OCI-M2 (cell line): Measurements from ENCODE around the gene PHEX.

Source experiments
- DNase-seq: peaks from one replicate; lab custom pipeline; 2025; ENCODE audit not compliant: unreplicated experiment; lab: John Stamatoyannopoulos, UW

The PHEX gene

GRCh38 chrX:22039541-22039940 lies 7.4 kb downstream of the PHEX start:
- no peak for DNase-seq

GRCh38 chrX:22040184-22040583 lies 8.1 kb downstream of the PHEX start:
- no peak for DNase-seq

- no peak for DNase-seq
These were observed 9.9 kb downstream of the PHEX start for GRCh38 chrX:22041907-22042530.

GRCh38 chrX:22043872-22044271 lies 11.7 kb downstream of the PHEX start:
- DNase-seq, result no peak

- DNase-seq, result no peak
These were observed 15.3 kb downstream of the PHEX start for GRCh38 chrX:22047468-22047867.

GRCh38 chrX:22053481-22053880 lies 21.4 kb downstream of the PHEX start:
- no peak for DNase-seq

- no peak for DNase-seq
These were observed 24.1 kb downstream of the PHEX start for GRCh38 chrX:22056235-22056634.

- no peak for DNase-seq
These were observed 25.5 kb downstream of the PHEX start for GRCh38 chrX:22057667-22058066.

GRCh38 chrX:22059775-22060174 lies 27.6 kb downstream of the PHEX start:
- DNase-seq, result no peak

GRCh38 chrX:22060415-22061280 lies 28.5 kb downstream of the PHEX start:
- DNase-seq, result no peak

GRCh38 chrX:22063284-22063683 lies 31.2 kb downstream of the PHEX start:
- DNase-seq, result no peak

GRCh38 chrX:22069586-22069985 lies 37.5 kb downstream of the PHEX start:
- no peak for DNase-seq

- DNase-seq, result no peak
These were observed 41.8 kb downstream of the PHEX start for GRCh38 chrX:22073928-22074327.

GRCh38 chrX:22078117-22078516 lies 46.0 kb downstream of the PHEX start:
- DNase-seq, result no peak

GRCh38 chrX:22081475-22082092 lies 49.5 kb downstream of the PHEX start:
- DNase-seq, result no peak

GRCh38 chrX:22086003-22086402 lies 53.9 kb downstream of the PHEX start:
- no peak for DNase-seq

- no peak for DNase-seq
These were observed 55.0 kb downstream of the PHEX start for GRCh38 chrX:22087011-22087557.

GRCh38 chrX:22088326-22088725 lies 56.2 kb downstream of the PHEX start:
- no peak for DNase-seq

- no peak for DNase-seq
These were observed 58.1 kb downstream of the PHEX start for GRCh38 chrX:22090181-22090580.

- DNase-seq, result no peak
These were observed 61.4 kb downstream of the PHEX start for GRCh38 chrX:22093550-22093949.

- DNase-seq, result no peak
These were observed 63.2 kb downstream of the PHEX start for GRCh38 chrX:22095286-22095685.

GRCh38 chrX:22095856-22096255 lies 63.7 kb downstream of the PHEX start:
- no peak for DNase-seq
